IMR-90 (cell line): ENCODE measurements around the gene MUC5B. TPM values are rescaled to one million over a fixed set of nuclear protein-coding genes. Genes with fewer than 3 reads are reported as not detected.
A peak's percentile ranks its signal among the peaks of the same experiment; 100 is the strongest.

Experiments
- ATAC-seq: fragments of 200-7000 bp; cut with Tn5 transposase; 2 replicates; pipeline ENCODE4 v1.9.1; 2020; ENCODE audit warnings: low read depth, mild to moderate bottlenecking, moderate library complexity
- BruUV-seq: library from RNA; stranded (reverse); fragments of 400-500 nt; replicated peaks from 2 replicates; lab custom pipeline; 2021; lab: Mats Ljungman, UMichigan
- CTCF ChIA-PET: fragments of 300-600 bp; formaldehyde crosslinking; extraction: SDS; loops from one replicate; lab custom pipeline; 2021; ENCODE audit warnings: antibody characterized with exemption; lab: Yijun Ruan, JAX
- POLR2A ChIA-PET: fragments of 300-600 bp; sonication (Branson Sonifier 250); formaldehyde crosslinking; loops from one replicate; lab custom pipeline; 2022; ENCODE audit warnings: antibody characterized with exemption; ENCODE audit not compliant: unreplicated experiment; lab: Charles Lee
- DNase-seq: peaks from one replicate; pipeline ENCODE4 v3.0.0; 2013
- H2AFZ ChIP-seq: replicated peaks from 2 replicates; pipeline ENCODE3; 2013; ENCODE audit warnings: low read length, mild to moderate bottlenecking; ENCODE audit not compliant: poor library complexity
- H2AK5ac ChIP-seq: 2 replicates; pipeline ENCODE4 v1.6.1; 2013; ENCODE audit warnings: low read depth, low read length, inconsistent platforms
- H2AK9ac ChIP-seq: replicated peaks from 2 replicates; pipeline ENCODE3; 2013; ENCODE audit warnings: mild to moderate bottlenecking, low read depth, low read length, moderate library complexity; ENCODE audit not compliant: poor library complexity
- H2BK120ac ChIP-seq: 2 replicates; pipeline ENCODE4 v1.6.1; 2013; ENCODE audit warnings: low read depth, low read length, inconsistent platforms
- H2BK15ac ChIP-seq: 3 replicates; pipeline ENCODE4 v1.6.1; 2013; ENCODE audit warnings: low read depth, low read length, inconsistent platforms
- H2BK20ac ChIP-seq: 2 replicates; pipeline ENCODE4 v1.6.1; 2013; ENCODE audit warnings: low read depth, mild to moderate bottlenecking, inconsistent platforms, low read length, moderate library complexity
- H2BK5ac ChIP-seq: 2 replicates; pipeline ENCODE4 v1.6.1; 2013; ENCODE audit warnings: mild to moderate bottlenecking, low read depth, low read length, inconsistent platforms; ENCODE audit not compliant: poor library complexity, severe bottlenecking
- H3K14ac ChIP-seq: replicated peaks from 2 replicates; pipeline ENCODE4 v1.6.1; 2013; ENCODE audit warnings: low read depth, low read length, inconsistent platforms
- H3K18ac ChIP-seq: 2 replicates; pipeline ENCODE4 v1.6.1; 2013; ENCODE audit warnings: low read depth, low read length, control low read depth
- H3K23ac ChIP-seq: 2 replicates; pipeline ENCODE4 v1.6.1; 2013; ENCODE audit warnings: low read depth, low read length, inconsistent platforms
- H3K27ac ChIP-seq: 2 replicates; pipeline ENCODE4 v1.5.1; 2013; ENCODE audit warnings: mild to moderate bottlenecking, control low read depth, low read length; ENCODE audit not compliant: insufficient read depth
- H3K27me3 ChIP-seq: 2 replicates; pipeline ENCODE4 v1.6.1; 2013; ENCODE audit warnings: low read length; ENCODE audit not compliant: control insufficient read depth, insufficient read depth
- H3K36me3 ChIP-seq: 2 replicates; pipeline ENCODE4 v1.6.1; 2013; ENCODE audit warnings: low read length, mixed read lengths; ENCODE audit not compliant: control insufficient read depth, insufficient read depth
- H3K4ac ChIP-seq: 2 replicates; pipeline ENCODE4 v1.6.1; 2013; ENCODE audit warnings: low read depth, low read length, inconsistent platforms
- H3K4me1 ChIP-seq: 2 replicates; pipeline ENCODE4 v1.6.1; 2013; ENCODE audit warnings: low read length, mixed read lengths; ENCODE audit not compliant: control insufficient read depth, insufficient read depth
- H3K4me2 ChIP-seq: 2 replicates; pipeline ENCODE4 v1.6.1; 2013; ENCODE audit warnings: low read depth, mild to moderate bottlenecking, control low read depth, low read length, moderate library complexity
- H3K4me3 ChIP-seq: 2 replicates; pipeline ENCODE4 v1.5.1; 2013; ENCODE audit warnings: low read depth, mild to moderate bottlenecking, control low read depth, low read length, moderate library complexity; ENCODE audit not compliant: insufficient read depth
- H3K56ac ChIP-seq: 2 replicates; pipeline ENCODE4 v1.6.1; 2013; ENCODE audit warnings: low read length, inconsistent platforms; ENCODE audit not compliant: insufficient read depth; ENCODE audit errors: extremely low read depth
- H3K79me1 ChIP-seq, 2 experiments: 2 replicates each; pipeline ENCODE4 v1.6.1; 2013; ENCODE audit warnings: low read length in 2 of 2, inconsistent platforms in 1 of 2, low read depth in 1 of 2
- H3K9ac ChIP-seq: 2 replicates; pipeline ENCODE4 v1.6.1; 2013; ENCODE audit warnings: low read depth, low read length, control low read depth
- H3K9me1 ChIP-seq: 2 replicates; pipeline ENCODE4 v1.6.1; 2013; ENCODE audit warnings: low read length, inconsistent platforms; ENCODE audit not compliant: insufficient read depth
- H3K9me3 ChIP-seq: 2 replicates; pipeline ENCODE4 v1.6.1; 2013; ENCODE audit warnings: low read length; ENCODE audit not compliant: control insufficient read depth, insufficient read depth
- H4K20me1 ChIP-seq: 2 replicates; pipeline ENCODE4 v1.6.1; 2013; ENCODE audit warnings: low read length, inconsistent platforms; ENCODE audit not compliant: insufficient read depth
- H4K5ac ChIP-seq: 2 replicates; pipeline ENCODE4 v1.6.1; 2013; ENCODE audit warnings: mild to moderate bottlenecking, low read depth, low read length, control low read depth
- H4K8ac ChIP-seq, 2 experiments: 2 replicates each; pipeline ENCODE4 v1.6.1; 2013; ENCODE audit warnings: low read depth in 2 of 2, low read length in 2 of 2, control low read depth in 1 of 2, inconsistent platforms in 1 of 2
- H4K91ac ChIP-seq: 2 replicates; pipeline ENCODE4 v1.6.1; 2013; ENCODE audit warnings: low read depth, low read length, inconsistent platforms; ENCODE audit not compliant: insufficient read depth
- CEBPB ChIP-seq: IDR thresholded peaks from 2 replicates; pipeline ENCODE4 v1.6.1; 2012; ENCODE audit warnings: low read depth, low read length, improper control_type of control experiment
- CHD1 ChIP-seq: IDR thresholded peaks from 2 replicates; pipeline ENCODE4 v1.6.1; 2012; ENCODE audit warnings: low read depth, low read length, improper control_type of control experiment
- WGBS, 2 experiments: methylation state at CpG; one replicate each; pipeline versions ENCODE4 v1.1.5 to v1.1.7; 2013; ENCODE audit warnings: missing lambda C conversion rate in 2 of 2; ENCODE audit not compliant: insufficient read length in 1 of 2; ENCODE audit errors: extremely low coverage in 2 of 2; 5-methylcytosine and 5-hydroxymethylcytosine counted together
- dilution Hi-C: fragments of 300-500 bp; cut with HindIII; formaldehyde crosslinking; loops from one replicate; pipeline ENCODE4 v1.14.3; 2018; ENCODE audit warnings: low sequenced_read_pairs; ENCODE audit not compliant: unreplicated experiment
- in situ Hi-C: fragments of 300-500 bp; cut with MboI; formaldehyde crosslinking; loops from 3 replicates; pipeline ENCODE4 v1.14.3; 2019; ENCODE audit warnings: low sequenced_read_pairs, inconsistent platforms, mixed read lengths
- intact Hi-C: fragments of 100-400 bp; cut with micrococcal nuclease; formaldehyde crosslinking; loops from 2 replicates; pipeline ENCODE4 v1.10.0; 2022
- polyA plus RNA-seq, 3 experiments: library from polyadenylated mRNA; depleted of rRNA; stranded (reverse); fragments of >200 nt; gene quantifications; 2 replicates each; pipeline ENCODE4 v1.2.3, GENCODE V29; 2012; ENCODE audit warnings: low replicate concordance in 1 of 3
- total RNA-seq: library from RNA; depleted of rRNA; stranded (reverse); fragments of >200 nt; gene quantifications from 2 replicates; pipeline ENCODE4 v1.2.3, GENCODE V29; 2012

The MUC5B gene
- total and polyA plus RNA-seq, 2 of the 4 experiments (the other 2 are of a cell fraction), result not detected

DNA sequence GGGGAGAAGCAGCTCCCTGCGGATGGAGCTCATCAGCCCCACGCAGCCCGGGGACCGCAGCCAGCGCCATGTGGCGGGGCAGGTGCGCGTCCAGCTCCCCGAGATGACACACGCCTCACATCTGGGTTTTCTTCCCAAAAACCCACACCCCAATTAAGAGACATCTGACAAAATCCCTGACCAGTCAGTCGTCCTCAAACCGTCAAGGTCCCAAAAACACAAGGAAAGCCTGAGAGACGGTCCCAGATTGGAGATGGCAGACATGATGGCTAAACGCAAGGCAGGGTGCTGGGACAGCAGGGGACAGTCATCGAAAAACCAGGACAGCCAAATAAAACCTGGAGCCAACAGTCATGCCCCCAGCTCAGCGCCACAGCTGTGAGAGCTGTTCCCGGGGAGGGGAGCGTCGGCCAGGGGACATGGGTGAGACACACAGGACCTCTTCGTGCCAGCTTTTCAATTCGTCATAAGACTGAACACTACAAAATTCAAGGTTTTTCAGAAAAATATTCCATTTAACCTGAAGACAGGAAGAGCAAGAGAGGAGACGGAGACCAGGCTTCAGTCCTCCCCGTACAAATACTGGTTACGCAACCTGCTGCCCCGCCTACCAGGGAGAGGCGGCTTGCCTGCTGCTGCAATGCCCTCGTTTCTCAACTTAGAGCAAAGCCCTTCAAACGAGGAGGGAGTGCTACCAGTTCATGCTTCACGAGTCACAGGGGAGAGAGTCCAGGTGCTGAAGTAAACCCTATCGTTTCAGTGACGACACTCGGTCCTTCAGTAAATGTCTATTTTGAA is 76.0 kb downstream of the MUC5B start:
- H4K8ac ChIP-seq, result no peak overlapping the region
- H3K9me3 ChIP-seq, result no peaks in the 10 kb centered on the region
- CTCF ChIA-PET, result no interaction called here
- H2AK5ac ChIP-seq, result no peak overlapping the region
- no peak overlapping the region for H2AFZ ChIP-seq
- H3K23ac ChIP-seq, result no peak overlapping the region
- H2BK5ac ChIP-seq, result no peak overlapping the region
- H3K9me1 ChIP-seq, result peaks cover 5% of the 10 kb centered on the region
- H3K4ac ChIP-seq, result no peak overlapping the region
- peak; percentile 92 for ATAC-seq
- H4K5ac ChIP-seq, result no peak overlapping the region
- peaks cover 68% of the 10 kb centered on the region for H4K20me1 ChIP-seq
- TF ChIP-seq CEBPB, result peak; percentile 99
- TF ChIP-seq CHD1, result no peak
- no peak overlapping the region for H3K4me3 ChIP-seq
- no peak overlapping the region for H2BK15ac ChIP-seq
- no peaks in the 10 kb centered on the region for H3K27me3 ChIP-seq
- intact Hi-C loops (no loop called here), dilution Hi-C loops (no loop called here), in situ Hi-C loops (no loop called here)
- no peak overlapping the region for H3K14ac ChIP-seq
- H3K36me3 ChIP-seq, result peaks cover 18% of the 10 kb centered on the region
- H3K79me1 ChIP-seq, result peaks cover 6 to 77% of the 10 kb centered on the region in 2 experiments; a peak in 3 of 4 replicates
- peak; percentile 59 for DNase-seq
- peaks cover 6% of the 10 kb centered on the region for H3K4me1 ChIP-seq
- no peak overlapping the region for H3K56ac ChIP-seq
- no peak overlapping the region for H2BK120ac ChIP-seq
- no peak overlapping the region for H2BK20ac ChIP-seq
- BruUV-seq, result no TSS peak
- no peak overlapping the region for H4K91ac ChIP-seq
- WGBS, 2 experiments, result 70% methylated on average over 11 of the region's 32 CpGs; no CpG with 5 or more reads in 1 of the 2 experiments
- no peak overlapping the region for H3K27ac ChIP-seq
- POLR2A ChIA-PET, result no interaction called here
- no peak overlapping the region for H3K4me2 ChIP-seq
- H3K18ac ChIP-seq, result no peak overlapping the region
- peak overlapping the region; percentile 83 for H2AK9ac ChIP-seq
- no peak overlapping the region for H3K9ac ChIP-seq
